ENCODE measurements around the gene UTS2. TPM values are rescaled to one million over a fixed set of nuclear protein-coding genes. Genes with fewer than 3 reads are reported as not detected.

Gene UTS2
- total RNA-seq, 6 experiments from 2014 or later = not detected

GRCh38 chr1:7868070-7868780, 15.4 kb upstream of the UTS2 start:
- DNase-seq (no peak), ATAC-seq (peak in 1 of 4 donors; percentile 33)
- Histone ChIP-seq H3K4me1 (no peaks in the 10 kb centered on the region), H3K9me3 (no peaks in the 10 kb centered on the region), H3K27ac (no peak overlapping the region), H3K36me3 (no peaks in the 10 kb centered on the region), H3K4me3 (no peak overlapping the region), H3K27me3 (no peaks in the 10 kb centered on the region)
- WGBS (ENCODE audit: insufficient coverage, low coverage, low lambda C conversion rate, missing lambda C conversion rate) = 64% methylated on average over 8 of the region's 10 CpGs
- TF ChIP-seq CTCF (IDR thresholded peaks at IDR 0.05) = no peak
- TF ChIP-seq POLR2A (IDR thresholded peaks at IDR 0.05) = no peak
- intact Hi-C loops (cut with DNase I) = no loop called here

- Histone ChIP-seq H3K27ac (no peak overlapping the region), H3K27me3 (no peaks in the 10 kb centered on the region), H3K4me1 (no peaks in the 10 kb centered on the region), H3K36me3 (no peaks in the 10 kb centered on the region), H3K4me3 (no peak overlapping the region), H3K9me3 (no peaks in the 10 kb centered on the region)
- intact Hi-C loops (cut with DNase I) = no loop called here
- DNase-seq (no peak), ATAC-seq (no peak)
- WGBS (ENCODE audit: insufficient coverage, low coverage, low lambda C conversion rate, missing lambda C conversion rate) = no CpG with 5 or more reads among the region's 16 CpGs
- no peak for TF ChIP-seq CTCF (IDR thresholded peaks at IDR 0.05)
- TF ChIP-seq POLR2A (IDR thresholded peaks at IDR 0.05) = no peak
These were observed 13.1 kb upstream of the UTS2 start for GRCh38 chr1:7865978-7866377.

- Histone ChIP-seq H3K9me3 (no peaks in the 10 kb centered on the region), H3K4me1 (no peaks in the 10 kb centered on the region), H3K27ac (no peak overlapping the region), H3K36me3 (no peaks in the 10 kb centered on the region), H3K4me3 (no peak overlapping the region), H3K27me3 (no peaks in the 10 kb centered on the region)
- WGBS (ENCODE audit: insufficient coverage, low coverage, low lambda C conversion rate, missing lambda C conversion rate) = 90% methylated on average over 1 of the region's 17 CpGs
- ATAC-seq = no peak
- DNase-seq = no peak
- intact Hi-C loops (cut with DNase I) = no loop called here
- TF ChIP-seq CTCF (IDR thresholded peaks at IDR 0.05) = no peak
- no peak for TF ChIP-seq POLR2A (IDR thresholded peaks at IDR 0.05)
These were observed 11.0 kb upstream of the UTS2 start for GRCh38 chr1:7863756-7864328.

GRCh38 chr1:7862211-7863060, 9.6 kb upstream of the UTS2 start:
- Histone ChIP-seq H3K27ac (no peak overlapping the region), H3K36me3 (no peaks in the 10 kb centered on the region), H3K27me3 (no peaks in the 10 kb centered on the region), H3K4me1 (no peaks in the 10 kb centered on the region), H3K4me3 (no peak overlapping the region), H3K9me3 (no peaks in the 10 kb centered on the region)
- WGBS (ENCODE audit: insufficient coverage, low coverage, low lambda C conversion rate, missing lambda C conversion rate) = 79% methylated on average over 13 of the region's 17 CpGs
- no peak for ATAC-seq
- no peak for TF ChIP-seq POLR2A (IDR thresholded peaks at IDR 0.05)
- TF ChIP-seq CTCF (IDR thresholded peaks at IDR 0.05) = no peak
- intact Hi-C loops (cut with DNase I) = no loop called here
- no peak for DNase-seq
